ENCODE measurements around the gene IL17D.

IL17D gene

GRCh38 chr13:20701461-20701860, 2.0 kb upstream of the IL17D start:
- DNase-seq (ENCODE audit: low read depth) = no peak
- no peak for TF ChIP-seq CTCF (IDR thresholded peaks at IDR 0.05; ENCODE audit: control insufficient read depth, insufficient read depth, low read depth, low read length, missing control alignments)
- H3K4me3 ChIP-seq (ENCODE audit: control insufficient read depth, low read depth, low read length) = no peak overlapping the region

GRCh38 chr13:20702530-20702914, 977 bp upstream of the IL17D start:
- no peak for TF ChIP-seq CTCF (IDR thresholded peaks at IDR 0.05; ENCODE audit: control insufficient read depth, insufficient read depth, low read depth, low read length, missing control alignments)

GRCh38 chr13:20703780-20704458, 420 bp downstream of the IL17D start:
- DNase-seq (ENCODE audit: low read depth) = no peak
- H3K4me3 ChIP-seq (ENCODE audit: control insufficient read depth, low read depth, low read length) = peak overlapping the region; percentile 35
- peak; percentile 43 for TF ChIP-seq CTCF (IDR thresholded peaks at IDR 0.05; ENCODE audit: control insufficient read depth, insufficient read depth, low read depth, low read length, missing control alignments)

More at GRCh38 chr13:20702530-20702914, 977 bp upstream of the IL17D start:
- no peak for DNase-seq (ENCODE audit: low read depth)
- H3K4me3 ChIP-seq (ENCODE audit: control insufficient read depth, low read depth, low read length) = no peak overlapping the region

- H3K4me3 ChIP-seq (ENCODE audit: control insufficient read depth, low read depth, low read length) = no peak overlapping the region; the same call in none of the 2 replicates
- no peak for TF ChIP-seq CTCF (IDR thresholded peaks at IDR 0.05; ENCODE audit: control insufficient read depth, insufficient read depth, low read depth, low read length, missing control alignments)
- no peak for DNase-seq (ENCODE audit: low read depth)
Observed at GRCh38 chr13:20704459-20705069, 1.1 kb downstream of the IL17D start.

- no peak for DNase-seq (ENCODE audit: low read depth)
- no peak for TF ChIP-seq CTCF (IDR thresholded peaks at IDR 0.05; ENCODE audit: control insufficient read depth, insufficient read depth, low read depth, low read length, missing control alignments)
- H3K4me3 ChIP-seq (ENCODE audit: control insufficient read depth, low read depth, low read length) = no peak overlapping the region
Observed at GRCh38 chr13:20706661-20707060, 3.2 kb downstream of the IL17D start.

GRCh38 chr13:20708216-20708615, 4.7 kb downstream of the IL17D start:
- DNase-seq (ENCODE audit: low read depth) = no peak
- no peak overlapping the region for H3K4me3 ChIP-seq (ENCODE audit: control insufficient read depth, low read depth, low read length)
- no peak for TF ChIP-seq CTCF (IDR thresholded peaks at IDR 0.05; ENCODE audit: control insufficient read depth, insufficient read depth, low read depth, low read length, missing control alignments)

All from AG09309 (cell line).